ENCODE data around the gene STAT3.
"Not testable (repeated sequence)": the region's sequence is repeated elsewhere in the genome, so short reads cannot be mapped to it uniquely, and the experiment has no call there.

STAT3 gene

DNA sequence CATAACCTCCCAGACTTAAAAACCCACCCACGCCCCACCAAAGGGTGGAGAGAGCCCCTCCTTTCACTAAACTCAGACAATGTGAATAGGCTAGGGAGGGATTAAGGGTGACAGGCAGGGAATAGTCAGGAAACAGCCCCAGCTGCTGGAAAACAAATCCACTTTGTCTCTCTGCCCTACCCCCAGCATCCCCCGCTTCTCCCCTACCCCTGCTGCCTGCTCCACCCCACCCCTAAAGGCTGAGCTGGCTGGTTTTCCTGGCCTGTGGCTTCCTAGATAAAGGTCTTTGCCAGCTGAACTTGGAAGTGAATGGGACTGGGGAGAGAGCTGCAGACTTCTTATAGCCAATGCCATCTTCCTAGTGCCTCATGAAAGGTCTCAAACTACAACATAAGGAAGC, 19.8 kb upstream of the STAT3 start:
- DNase-seq = no peak

DNA sequence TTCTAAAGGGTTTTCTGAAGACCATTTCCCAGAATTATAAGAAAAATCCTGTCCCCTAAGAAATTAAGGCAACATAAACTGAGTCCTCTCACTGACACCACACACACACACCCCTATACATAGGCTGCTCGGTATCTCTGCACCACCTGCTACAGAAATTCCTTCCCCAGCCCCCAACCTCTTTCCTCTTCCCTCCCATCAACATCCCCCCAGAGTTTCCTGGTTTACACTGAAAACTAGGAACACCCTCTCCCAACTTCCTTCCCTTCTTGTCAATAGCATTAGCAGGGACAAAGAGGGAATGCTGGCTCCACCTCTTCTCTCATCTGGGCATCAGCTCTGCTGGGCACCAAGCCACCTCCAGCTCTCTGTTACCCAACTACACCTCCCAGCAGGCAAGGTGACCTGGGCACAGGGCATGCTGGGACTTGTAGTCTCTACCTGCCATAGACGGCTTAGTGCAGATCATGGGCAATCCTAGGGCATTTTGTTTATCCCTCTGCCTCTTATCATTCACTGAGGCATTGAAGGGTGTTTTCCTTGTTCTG, 19.1 kb upstream of the STAT3 start:
- peak; percentile 85 for DNase-seq

DNA sequence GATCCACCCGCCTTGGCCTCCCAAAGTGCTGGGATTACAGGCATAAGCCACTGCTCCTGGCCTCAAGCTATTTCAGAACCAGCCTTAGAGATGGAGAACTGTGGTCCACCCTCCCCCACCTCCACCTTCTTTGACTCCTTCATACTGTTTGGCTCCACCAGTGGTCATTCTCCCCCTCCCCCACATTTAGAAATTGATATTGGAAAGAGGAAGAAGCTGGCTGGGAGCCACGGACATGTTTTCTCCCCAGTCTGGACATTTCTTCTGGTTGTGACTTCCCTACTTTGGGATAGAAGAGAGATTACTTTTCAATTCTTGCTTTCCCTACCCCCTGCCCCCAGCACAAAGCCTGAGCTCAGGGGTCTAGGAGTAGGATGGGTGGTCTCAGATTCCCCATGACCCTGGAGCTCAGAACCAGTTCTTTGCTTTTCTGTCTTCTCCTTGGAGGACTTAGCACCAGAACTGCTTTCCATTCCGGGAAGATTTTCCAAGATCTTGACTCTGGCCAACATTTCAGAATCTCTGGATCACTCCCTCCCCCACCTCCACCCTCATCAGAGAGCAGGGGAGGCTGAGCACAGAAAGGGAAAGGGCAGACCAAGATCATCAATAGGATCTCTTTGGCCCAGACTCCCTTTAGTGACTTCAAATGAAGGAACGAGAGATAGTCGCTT, 18.5 kb upstream of the STAT3 start:
- DNase-seq = no peak

DNA sequence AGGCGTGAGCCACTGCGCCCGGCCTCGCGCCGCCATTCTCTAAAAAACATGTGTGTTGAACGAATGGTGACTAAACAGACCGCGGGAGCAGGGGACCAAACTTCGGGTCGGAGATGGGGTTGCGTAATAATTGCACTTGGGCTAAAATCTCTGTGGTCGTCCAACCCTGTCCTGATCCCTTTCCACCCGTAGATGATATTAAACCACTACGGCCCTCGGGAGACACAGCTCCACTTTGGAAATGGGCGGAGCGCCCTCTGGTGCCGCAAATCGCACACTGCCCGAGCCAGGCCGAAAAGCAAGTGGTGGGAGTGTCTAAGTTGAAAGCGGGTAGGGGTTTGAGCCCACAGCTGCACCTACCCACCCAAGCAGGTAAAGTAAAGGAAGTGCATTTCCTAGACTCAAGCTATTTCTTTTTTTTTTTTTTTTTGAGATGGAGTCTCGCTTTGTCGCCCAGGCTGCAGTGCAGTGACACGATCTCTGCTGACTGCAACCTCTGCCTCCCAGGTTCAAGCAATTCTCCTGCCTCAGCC, 17.8 kb upstream of the STAT3 start:
- peak; percentile 93 for DNase-seq

GRCh38 chr17:42405076-42405475, 16.8 kb upstream of the STAT3 start:
- DNase-seq = no peak

DNA sequence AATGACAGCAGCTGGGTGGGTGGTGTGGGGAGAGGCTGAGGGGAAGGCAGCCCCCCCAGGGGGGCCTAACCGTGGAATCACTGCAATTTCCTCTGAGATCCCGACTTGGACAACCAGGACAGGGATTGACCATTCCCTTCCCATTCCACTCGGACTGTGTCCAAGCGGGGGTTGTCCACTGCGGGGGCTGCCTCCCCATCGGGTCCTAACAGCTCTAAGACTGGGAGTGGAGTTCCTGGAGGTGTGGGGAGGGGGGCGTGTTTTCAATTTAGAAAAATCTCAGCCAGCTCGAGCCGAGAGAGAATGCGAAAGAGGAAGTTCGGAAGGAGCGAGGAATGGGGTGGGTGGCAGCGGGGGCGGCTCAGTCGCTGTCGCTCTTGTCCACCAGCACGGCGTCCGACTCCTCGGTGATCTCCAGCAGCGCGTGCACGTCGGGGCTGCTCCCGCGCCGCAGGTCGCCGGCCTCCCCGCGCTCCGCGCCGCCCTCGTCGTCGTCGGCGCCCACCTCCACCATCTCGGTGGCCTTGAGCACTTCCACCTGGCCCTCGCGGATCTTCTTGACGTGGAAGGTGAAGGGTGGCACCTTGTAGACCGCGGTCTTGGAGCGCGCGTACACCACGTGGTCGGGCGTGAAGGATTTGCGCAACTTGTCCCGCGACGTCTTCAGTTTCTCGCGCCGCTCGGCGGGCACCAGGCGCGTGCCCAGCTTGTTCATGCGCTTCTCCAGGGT, 16.2 kb upstream of the STAT3 start:
- no peak for DNase-seq

- peak; percentile 79 for DNase-seq
Measured at GRCh38 chr17:42403150-42403549, 14.9 kb upstream of the STAT3 start.

- no peak for DNase-seq
Measured at GRCh38 chr17:42402117-42402516, 13.9 kb upstream of the STAT3 start.

GRCh38 chr17:42400844-42401375, 12.7 kb upstream of the STAT3 start:
- not testable (repeated sequence) for DNase-seq

DNA sequence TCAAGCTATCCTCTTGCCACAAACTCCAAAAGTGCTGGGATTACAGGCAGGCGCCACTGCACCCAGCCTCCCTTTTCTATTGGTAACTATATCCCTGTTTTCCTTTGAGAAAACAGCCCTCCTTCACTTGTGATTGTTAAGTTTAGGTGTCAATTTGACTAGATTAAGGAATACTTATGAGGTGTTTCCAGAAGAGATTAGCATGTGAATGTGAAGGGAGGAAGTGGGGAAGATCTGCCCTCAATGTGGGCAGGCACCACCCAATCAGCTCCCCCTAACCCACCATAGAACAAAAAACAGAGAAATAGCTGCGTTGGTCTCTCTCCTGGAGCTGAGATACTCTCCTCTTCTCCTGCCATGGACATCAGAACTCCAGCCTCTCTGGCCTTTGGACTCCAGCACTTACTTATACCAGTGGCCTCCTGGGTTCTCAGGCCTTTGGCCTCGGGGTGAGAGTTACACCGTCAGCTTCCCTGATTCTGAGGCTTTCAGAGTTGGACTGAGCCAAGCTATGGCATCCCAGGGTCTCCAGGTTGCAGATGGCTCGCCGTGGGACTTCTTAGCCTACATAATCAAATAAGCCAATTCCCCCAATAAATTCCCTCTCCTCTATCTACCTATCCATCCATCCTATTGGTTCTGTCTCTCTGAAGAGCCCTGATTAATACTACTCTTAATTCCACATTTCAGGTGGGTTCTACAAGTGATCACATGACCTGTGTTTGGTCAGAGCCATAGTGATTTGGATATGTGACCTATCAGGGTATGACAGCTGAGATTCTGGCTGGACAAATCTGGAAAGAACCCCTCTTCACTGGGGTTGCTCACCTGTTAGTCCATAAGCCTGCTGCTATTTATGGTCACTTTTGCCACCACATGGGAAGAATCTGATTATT, 12.0 kb upstream of the STAT3 start:
- no peak for DNase-seq

GRCh38 chr17:42399121-42399520, 10.9 kb upstream of the STAT3 start:
- no peak for DNase-seq

DNA sequence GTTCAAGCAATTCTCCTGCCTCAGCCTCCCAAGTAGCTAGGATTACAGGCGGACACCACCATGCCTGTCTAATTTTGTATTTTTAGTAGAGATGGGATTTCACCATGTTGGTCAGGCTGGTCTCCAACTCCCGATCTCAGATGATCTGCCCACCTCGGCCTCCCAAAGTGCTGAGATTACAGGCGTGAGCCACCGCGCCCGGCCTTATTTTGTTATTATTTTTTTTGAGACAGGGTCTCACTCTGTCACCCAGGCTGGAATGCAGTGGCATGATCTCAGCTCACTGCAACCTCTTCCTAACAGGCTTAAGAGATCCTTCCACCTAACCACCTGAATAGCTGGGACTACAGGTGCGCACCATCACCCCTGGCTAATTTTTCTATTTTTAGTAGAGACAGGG, 7.4 kb upstream of the STAT3 start:
- DNase-seq = peak; percentile 54

- DNase-seq = peak; percentile 42
Measured at GRCh38 chr17:42394838-42395237, 6.6 kb upstream of the STAT3 start.

- DNase-seq = peak; percentile 3
Measured at GRCh38 chr17:42392692-42393415, 4.6 kb upstream of the STAT3 start.

- DNase-seq = peak; percentile 22
Measured at GRCh38 chr17:42391439-42391838, 3.2 kb upstream of the STAT3 start.

DNA sequence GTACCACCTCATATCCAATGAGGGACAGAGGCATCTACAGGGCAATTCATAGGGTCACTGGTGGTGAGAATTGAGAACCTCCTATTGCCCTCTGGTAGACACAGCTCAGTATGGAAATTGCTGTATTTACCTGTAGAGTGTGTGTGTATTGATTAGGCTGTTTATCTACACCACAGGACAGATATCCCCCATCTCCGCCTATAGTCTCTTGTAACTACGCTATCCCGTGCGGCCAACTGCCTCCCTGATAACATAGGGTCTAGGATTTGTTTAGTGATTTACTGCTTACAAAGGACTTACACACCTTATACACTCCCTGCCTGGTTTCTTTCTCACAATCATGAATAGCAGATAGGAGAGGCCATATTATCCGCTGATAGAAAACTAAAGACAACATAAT, 1.7 kb upstream of the STAT3 start:
- peak; percentile 28 for DNase-seq

GRCh38 chr17:42389135-42389417, 834 bp upstream of the STAT3 start:
- no peak for DNase-seq

- peak; percentile 80 for DNase-seq
Measured at GRCh38 chr17:42387661-42388380, 421 bp downstream of the STAT3 start.

- DNase-seq = peak; percentile 61
Measured at GRCh38 chr17:42386777-42387657, 1.2 kb downstream of the STAT3 start.

GRCh38 chr17:42381898-42382297, 6.3 kb downstream of the STAT3 start:
- no peak for DNase-seq

DNA sequence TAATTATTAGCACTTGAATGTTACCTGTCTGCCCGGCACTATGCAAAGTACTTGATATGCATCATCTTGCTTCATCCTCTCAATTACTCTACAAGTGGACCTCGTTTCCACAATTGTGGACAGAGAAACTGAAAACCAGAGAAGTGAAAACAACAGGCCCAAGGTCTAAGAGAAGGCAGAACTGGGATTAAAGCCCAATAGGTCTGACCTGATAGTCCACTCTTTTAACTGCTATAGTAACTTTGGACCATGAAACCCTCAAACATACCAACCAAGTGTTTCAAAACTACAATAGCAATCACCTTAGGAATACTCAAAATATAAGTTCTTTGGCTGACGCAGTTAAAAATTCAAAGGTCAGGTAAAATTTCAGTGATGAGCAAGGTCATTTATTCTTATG, 7.3 kb downstream of the STAT3 start:
- no peak for DNase-seq
